ENCODE measurements around the gene RNASE13.
"Not testable (repeated sequence)": the region's sequence is repeated elsewhere in the genome, so short reads cannot be mapped to it uniquely, and the experiment has no call there.

Gene RNASE13

GRCh38 chr14:21040941-21041340 lies 6.3 kb upstream of the RNASE13 start:
- DNase-seq = not testable (repeated sequence)

- DNase-seq = no peak
These were observed 5.8 kb upstream of the RNASE13 start for GRCh38 chr14:21040370-21040925.

DNA sequence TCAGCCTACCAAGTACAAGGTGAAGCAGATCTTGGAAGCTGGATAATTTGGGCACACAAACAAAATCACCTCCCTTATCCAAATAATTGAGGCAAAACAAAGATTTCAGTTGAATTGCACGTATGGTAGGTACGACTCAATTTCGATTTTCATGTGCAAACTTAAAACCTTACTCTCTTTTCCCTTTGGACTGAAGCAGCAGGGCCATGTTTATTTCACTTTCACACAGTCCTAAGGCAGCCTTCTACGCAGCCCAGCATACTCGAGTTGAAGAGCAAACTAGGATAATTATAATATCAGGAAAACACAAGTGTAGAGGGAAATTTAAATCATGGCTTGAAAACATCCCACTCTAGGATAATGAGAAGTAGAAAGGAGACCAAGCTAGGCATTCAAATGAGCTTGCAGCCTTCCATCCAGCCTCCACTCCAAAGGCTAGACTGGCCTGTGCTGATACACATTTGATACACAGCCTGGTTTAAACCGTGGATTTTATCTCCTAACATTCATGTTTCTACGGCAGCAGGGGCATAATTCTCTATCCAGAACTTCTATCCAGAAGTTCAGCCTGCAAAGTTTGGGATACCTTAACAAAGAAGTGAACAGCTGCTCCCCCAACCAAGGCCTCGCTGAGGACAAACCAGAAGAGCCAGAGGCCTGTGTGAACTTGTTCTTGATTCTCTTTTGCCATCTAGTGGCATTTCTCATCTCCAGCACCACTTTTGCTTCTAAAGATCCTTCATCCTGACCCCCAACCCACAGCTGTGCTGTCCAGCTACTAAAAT lies 5.2 kb upstream of the RNASE13 start:
- DNase-seq = no peak

- DNase-seq = no peak
These were observed 4.1 kb upstream of the RNASE13 start for GRCh38 chr14:21038441-21039422.

DNA sequence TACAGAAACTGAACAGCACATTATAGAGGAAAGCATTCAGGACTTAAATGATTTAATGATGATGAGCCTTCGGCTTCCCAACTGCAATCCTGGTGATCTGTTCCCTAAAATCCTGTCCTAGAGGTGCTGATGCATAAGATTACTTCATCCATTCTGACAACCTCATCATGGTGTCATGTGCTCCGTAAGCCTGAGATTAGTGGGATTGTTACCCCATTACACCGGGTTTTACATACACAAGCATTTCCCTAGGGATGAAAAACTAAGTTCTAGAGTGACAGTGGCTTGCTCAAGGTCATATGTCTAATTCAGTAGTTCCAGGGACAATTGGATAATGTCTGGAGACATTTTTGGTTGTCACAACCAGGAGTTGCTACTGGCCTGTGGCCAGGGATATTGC lies 2.5 kb upstream of the RNASE13 start:
- DNase-seq = no peak

DNA sequence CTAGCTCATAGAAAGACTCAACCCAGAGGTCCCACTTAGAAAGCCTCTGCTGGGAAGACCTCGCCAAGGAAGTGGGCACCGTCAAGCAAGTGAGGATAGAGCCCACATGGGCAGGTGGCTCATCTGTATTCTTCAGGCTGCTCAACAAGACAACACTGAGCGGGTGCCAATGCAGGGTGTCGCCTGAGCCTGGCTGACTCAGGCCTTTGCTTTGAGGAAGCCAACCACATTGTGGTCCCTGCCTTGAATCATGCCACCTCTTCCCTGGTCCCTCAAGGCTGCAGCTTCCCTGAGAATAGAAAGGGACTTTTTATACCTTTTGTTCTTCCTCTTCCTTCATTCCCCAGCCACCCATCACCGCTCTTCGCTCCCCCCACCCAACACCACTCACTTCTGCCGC lies 2.1 kb upstream of the RNASE13 start:
- DNase-seq = no peak

DNA sequence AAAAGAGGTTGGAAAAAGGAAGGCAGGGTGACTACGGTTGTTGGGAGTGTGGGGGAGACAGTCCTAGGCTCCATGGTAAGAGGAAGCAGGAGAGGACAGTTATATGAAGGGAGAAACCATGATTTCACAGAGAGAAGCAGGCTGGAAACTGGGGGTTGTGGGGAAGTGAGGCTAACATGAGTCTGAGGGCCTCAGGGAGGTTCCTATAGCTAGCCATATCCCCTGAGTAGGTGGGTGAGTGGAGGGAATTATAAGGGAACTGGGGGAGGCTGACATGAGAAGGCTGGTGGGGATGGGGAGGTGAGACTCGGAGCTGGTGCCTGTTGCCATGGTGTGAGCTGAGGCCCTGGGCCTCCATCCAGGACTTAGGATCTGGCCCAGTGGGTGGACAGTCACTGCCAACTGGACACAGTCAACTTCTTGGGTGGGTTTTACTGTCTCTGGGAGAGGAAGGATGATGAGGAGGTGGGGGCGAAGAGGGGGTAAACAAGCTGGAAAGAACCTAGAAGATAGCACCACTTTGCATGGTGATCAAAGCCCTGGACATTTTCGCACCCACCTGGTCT lies 1.4 kb downstream of the RNASE13 start:
- DNase-seq = no peak

- no peak for DNase-seq
These were observed 2.1 kb downstream of the RNASE13 start for GRCh38 chr14:21032326-21033132.

DNA sequence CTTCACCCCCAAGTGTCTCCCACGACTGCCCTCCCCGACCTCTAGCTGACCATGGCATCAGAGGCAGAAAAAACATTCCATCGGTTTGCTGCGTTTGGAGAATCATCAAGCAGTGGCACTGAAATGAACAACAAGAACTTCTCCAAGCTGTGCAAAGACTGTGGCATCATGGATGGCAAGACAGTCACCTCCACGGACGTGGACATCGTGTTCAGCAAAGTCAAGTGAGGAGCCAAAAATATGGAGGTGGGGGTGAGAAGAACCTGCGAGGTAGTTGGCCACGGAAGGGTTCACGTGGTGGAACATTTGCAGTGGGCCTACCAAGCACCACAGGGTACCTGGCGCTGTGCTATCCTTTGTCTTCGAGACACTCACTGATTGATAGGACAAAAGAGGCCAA lies 4.1 kb downstream of the RNASE13 start:
- no peak for DNase-seq

DNA sequence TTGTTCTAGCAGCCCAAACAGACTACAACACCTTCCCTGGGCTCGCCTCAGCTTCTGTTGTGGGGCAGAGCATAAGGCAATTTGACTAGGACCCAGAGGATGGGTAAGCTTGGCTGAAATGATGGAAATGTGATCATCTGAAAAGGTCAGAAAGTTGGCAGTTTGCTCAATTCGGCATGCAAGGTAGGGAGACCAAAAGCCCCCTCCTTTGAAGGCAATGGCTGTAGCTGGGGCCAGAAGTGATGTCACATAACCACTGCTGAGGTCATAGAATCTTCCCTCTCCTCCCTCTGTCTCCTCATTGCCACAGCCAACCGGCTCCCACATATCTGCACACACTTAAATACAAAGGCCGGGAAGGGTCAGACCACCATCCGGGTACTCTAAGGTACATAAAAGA lies 4.7 kb downstream of the RNASE13 start, which contains the start of gene TPPP2:
TSS of gene TPPP2 (plus strand) at position 301 of the 400 bp plus-strand sequence. CDS start 365 bp downstream, outside the sequence.
- DNase-seq = no peak

DNA sequence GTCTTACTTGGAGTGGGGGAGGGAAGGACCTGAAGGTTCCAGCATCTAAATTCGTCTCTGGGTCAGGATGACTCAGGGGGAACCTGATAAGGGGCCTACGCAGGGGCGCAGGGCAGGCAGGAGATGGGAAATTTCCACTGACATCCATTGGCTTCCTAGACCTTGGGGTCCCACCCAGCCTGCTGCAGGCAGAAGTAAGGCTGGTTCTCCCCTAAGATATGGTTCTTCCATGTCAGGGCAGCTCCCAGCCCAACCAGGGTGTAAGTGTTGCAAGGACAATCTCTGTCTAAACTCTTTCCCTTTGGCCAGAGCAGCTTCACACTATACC lies 7.7 kb downstream of the RNASE13 start:
- no peak for DNase-seq

DNA sequence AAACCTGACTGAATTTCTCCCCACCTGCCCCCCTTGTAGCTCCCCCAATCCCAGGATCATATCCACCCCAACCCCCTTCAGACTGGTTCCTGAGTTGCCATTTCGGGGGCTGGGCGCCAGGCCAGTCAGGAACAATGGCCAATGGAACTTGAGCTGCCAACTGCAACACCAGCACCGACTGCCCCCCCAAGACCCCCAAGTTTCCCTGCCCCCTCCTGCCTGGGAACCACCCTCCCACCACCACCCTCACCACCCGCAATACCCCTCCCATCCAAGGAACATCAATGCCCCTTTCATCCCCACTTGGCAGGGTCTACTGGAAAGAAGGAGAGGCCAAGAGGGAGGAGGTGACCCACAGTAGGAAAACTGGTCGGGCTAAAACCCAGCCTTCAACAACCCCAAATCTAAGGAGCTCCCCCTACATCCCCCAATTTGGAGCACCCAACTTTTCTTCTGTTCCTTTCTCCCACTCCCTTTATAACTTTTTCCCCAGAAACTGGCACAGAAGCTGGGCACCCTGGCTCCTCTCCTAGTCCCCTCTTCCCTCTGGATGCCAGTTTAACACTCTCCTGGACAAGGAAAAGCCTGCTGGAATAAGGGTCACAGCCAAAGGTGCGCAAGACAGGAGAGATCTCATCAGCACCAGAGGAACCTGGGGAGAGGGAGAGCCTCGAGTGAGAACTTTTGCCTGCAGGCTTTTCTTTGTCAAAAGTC lies 8.2 kb downstream of the RNASE13 start:
- DNase-seq = no peak

- no peak for DNase-seq
These were observed 9.0 kb downstream of the RNASE13 start for GRCh38 chr14:21025371-21026273.

- no peak for DNase-seq
These were observed 9.8 kb downstream of the RNASE13 start, which contains the start of gene NDRG2 for GRCh38 chr14:21024585-21025370. NDRG2 (minus strand) TSS chr14:21025061; CDS start chr14:21023315, 1,746 bp downstream.

DNA sequence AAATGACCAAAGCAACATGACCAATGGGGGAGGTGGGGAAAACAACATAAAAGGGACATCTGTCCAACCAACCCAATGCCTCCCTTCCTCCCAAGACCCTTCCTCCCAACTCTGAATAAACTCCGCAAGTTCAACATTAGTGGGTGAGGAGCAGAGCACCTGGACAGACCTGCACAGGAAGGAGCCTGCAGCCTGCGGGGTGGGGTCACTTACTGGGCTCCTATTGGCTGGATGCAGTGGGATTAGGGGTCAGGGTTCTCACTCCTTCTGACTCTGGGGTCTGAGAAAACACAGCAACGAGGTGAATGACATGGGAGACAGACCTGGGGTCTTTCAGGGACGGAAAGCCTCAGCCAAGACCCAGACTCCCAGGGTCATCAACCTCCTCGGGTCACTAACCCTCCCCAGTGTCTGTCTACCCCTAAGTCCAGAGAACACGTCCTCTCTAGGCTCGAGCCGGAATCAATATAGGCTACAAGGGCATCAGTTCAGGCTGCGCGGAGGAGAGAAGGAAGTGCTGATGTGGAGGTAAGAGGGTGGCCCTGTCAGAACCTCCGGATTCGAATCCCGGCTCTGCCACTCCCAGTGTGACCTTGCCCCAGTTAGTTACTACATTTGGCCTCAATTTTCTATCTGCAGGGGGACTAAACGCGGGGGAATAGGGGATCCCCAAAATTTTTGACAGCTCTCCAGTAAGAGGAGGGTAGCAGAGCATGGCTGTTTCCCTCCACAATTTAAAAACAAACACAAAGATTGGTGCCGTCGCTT lies 10.6 kb downstream of the RNASE13 start:
- DNase-seq = no peak

DNA sequence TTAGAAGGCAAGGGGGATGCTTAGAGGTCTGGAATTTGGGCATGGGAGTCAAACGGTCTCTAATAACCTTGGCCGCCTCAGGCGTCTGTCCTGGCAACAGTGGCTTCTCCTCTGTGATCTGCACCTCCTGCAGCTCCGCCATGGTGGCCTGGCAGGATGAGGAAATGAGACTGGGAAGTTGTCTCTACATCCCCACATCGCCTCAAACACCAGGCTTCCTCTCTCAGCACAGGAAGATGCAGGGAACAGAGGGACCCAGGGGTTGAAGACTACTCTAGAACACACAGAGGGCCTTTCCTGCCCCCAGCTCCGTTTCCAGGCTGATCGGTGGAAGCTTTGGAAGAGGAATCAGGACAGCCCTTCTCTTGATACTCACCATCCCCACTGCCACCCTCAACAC lies 11.4 kb downstream of the RNASE13 start:
- no peak for DNase-seq

- no peak for DNase-seq
These were observed 11.9 kb downstream of the RNASE13 start for GRCh38 chr14:21022686-21023085.

DNA sequence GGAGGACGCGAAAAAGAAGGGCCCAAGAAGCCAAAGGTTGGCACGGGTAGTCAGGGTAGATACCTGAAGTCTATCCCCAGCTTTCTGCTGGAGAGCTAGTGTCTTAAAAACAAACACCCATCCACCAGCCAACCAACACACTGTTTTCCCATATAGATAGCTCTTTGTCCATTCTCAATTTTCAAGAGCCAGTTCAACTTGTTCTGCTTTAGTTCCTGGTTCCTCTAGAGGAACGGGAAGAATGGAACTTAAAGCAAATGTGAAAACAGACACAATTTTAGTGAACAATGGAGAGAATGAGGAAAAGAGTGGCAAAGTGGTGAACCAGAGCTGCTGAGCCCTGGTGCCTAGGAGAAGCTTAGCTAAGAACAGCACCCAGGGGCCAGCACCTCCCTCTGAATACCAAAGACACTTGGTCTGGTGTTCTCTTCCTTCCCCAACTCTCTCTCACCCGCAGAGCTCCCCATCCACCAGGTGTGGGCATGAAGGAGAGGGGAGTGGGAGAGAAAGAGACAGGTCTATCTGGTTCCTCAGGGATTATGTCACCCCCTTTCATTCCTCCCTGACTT lies 13.5 kb downstream of the RNASE13 start:
- no peak for DNase-seq
